8988T (cell line): ENCODE results near the gene PPP2R2C.

ENCODE experiments used
- DNase-seq: peaks from one replicate; pipeline ENCODE4 v3.0.0; 2011

PPP2R2C gene

GRCh38 chr4:6375620-6376295 lies 96.7 kb downstream of the PPP2R2C start:
- DNase-seq, result no peak

GRCh38 chr4:6374575-6374974 lies 97.8 kb downstream of the PPP2R2C start:
- DNase-seq, result no peak

GRCh38 chr4:6373541-6374410 lies 98.6 kb downstream of the PPP2R2C start:
- no peak for DNase-seq

GRCh38 chr4:6372649-6373525 lies 99.5 kb downstream of the PPP2R2C start:
- peak; percentile 92 for DNase-seq

GRCh38 chr4:6371812-6372211 lies 100.6 kb downstream of the PPP2R2C start:
- DNase-seq, result no peak

- DNase-seq, result no peak
These were observed 101.1 kb downstream of the PPP2R2C start for GRCh38 chr4:6371271-6371670.

GRCh38 chr4:6369924-6370645 lies 102.3 kb downstream of the PPP2R2C start:
- DNase-seq, result no peak

- no peak for DNase-seq
These were observed 102.9 kb downstream of the PPP2R2C start for GRCh38 chr4:6369511-6369910.

GRCh38 chr4:6369035-6369434 lies 103.4 kb downstream of the PPP2R2C start:
- no peak for DNase-seq

GRCh38 chr4:6368601-6369000 lies 103.8 kb downstream of the PPP2R2C start:
- no peak for DNase-seq

GRCh38 chr4:6368096-6368495 lies 104.3 kb downstream of the PPP2R2C start:
- DNase-seq, result no peak

- no peak for DNase-seq
These were observed 105.0 kb downstream of the PPP2R2C start for GRCh38 chr4:6367371-6367851.

GRCh38 chr4:6366581-6366980 lies 105.8 kb downstream of the PPP2R2C start:
- no peak for DNase-seq

GRCh38 chr4:6365545-6366086 lies 106.8 kb downstream of the PPP2R2C start:
- no peak for DNase-seq

GRCh38 chr4:6364581-6364980 lies 107.8 kb downstream of the PPP2R2C start:
- no peak for DNase-seq

- DNase-seq, result no peak
These were observed 108.3 kb downstream of the PPP2R2C start for GRCh38 chr4:6364146-6364545.

GRCh38 chr4:6362896-6363295 lies 109.5 kb downstream of the PPP2R2C start:
- no peak for DNase-seq

- peak; percentile 47 for DNase-seq
These were observed 110.0 kb downstream of the PPP2R2C start for GRCh38 chr4:6362243-6362885.

- DNase-seq, result no peak
These were observed 111.2 kb downstream of the PPP2R2C start for GRCh38 chr4:6361076-6361784.

- DNase-seq, result no peak
These were observed 112.0 kb downstream of the PPP2R2C start for GRCh38 chr4:6360385-6360784.
